Skin epidermis (tissue), 12 donors: ENCODE data around the gene PDK1.
"Not testable (repeated sequence)": the region's sequence is repeated elsewhere in the genome, so short reads cannot be mapped to it uniquely, and the experiment has no call there.

Experiments
- H3K27ac ChIP-seq, 21 experiments: fragments of 200-600 bp; sonication (generic) in 11 of 21; one replicate each; pipeline ENCODE4 v1.5.0; 2020; ENCODE audit warnings: mild to moderate bottlenecking in 3 of 21, inconsistent platforms in 2 of 21, moderate library complexity in 2 of 21
- H3K4me3 ChIP-seq, 7 experiments: fragments of 200-600 bp; sonication (generic) in 2 of 7; one replicate each; pipeline ENCODE4 v1.5.0; 2020; ENCODE audit warnings: inconsistent platforms in 2 of 7, mild to moderate bottlenecking in 2 of 7, moderate library complexity in 1 of 7

Gene PDK1

DNA sequence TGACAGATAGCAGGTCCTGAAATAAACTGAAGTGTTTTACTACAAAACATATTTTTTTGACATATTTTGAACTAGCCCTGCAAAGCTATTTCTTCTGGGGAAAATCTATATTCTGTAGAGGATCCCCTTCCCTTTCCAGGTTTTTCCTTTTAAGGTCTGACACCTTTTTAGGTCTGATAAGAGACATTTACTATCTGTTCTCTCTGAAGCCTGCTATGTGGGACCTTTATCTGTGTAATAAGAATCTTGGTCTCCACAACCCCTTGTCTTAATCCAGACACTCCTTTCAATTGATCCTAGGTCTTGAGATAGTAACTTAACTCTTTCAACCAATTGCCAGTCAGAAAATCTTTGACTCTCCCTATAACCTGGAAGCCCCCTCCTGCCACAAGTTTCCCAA lies 5.5 kb upstream of the PDK1 start:
- H3K27ac ChIP-seq = no peak overlapping the region
- H3K4me3 ChIP-seq = no peak overlapping the region

GRCh38 chr2:172551271-172551670 lies 4.6 kb upstream of the PDK1 start:
- H3K27ac ChIP-seq = no peak overlapping the region
- H3K4me3 ChIP-seq = no peak overlapping the region

GRCh38 chr2:172552547-172553291 lies 3.2 kb upstream of the PDK1 start:
- Histone ChIP-seq H3K27ac (peak overlapping the region in 1 of 21 experiments; percentile 9), H3K4me3 (no peak overlapping the region)

DNA sequence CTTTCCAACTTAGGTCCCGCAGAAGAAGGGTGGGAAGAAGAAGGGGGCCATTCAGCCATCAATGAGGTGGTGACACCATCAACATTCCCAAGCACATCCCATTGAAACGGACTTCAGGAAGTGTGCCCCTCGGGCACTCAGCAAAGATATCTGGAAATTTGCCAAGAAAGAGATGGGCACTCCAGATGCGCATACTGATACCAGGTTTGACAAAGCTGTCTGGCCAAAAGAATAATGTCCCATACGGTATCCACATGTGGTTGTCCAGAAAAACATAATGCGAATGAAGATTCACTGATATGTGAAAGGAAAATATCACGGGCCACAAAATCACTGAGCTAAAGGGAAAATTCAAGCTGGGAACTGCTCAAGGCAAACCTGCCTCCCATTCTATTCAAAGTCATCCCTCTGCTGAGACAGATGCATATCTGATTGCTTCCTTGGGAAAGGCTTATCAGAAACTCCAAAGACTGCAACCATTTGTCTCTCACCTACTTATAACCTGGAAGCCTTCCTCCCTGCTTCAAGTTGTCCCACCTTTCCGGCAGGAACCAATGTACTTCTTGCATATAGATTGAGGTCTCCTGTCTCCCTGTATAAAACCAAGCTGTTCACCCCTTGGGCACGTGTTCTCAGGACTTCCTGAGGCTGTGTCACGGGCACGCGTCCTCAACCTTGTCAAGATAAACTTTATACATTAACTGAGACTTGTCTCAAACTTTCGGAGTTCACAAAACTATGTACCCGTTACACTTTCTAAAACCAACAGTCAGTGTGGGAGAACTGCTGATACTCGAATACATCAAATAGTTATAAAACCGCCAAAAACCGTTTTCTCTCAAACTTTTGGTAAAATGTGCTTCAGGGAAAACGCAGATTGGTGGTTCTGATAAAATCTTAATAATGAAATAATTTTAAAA lies 1.3 kb upstream of the PDK1 start:
- Histone ChIP-seq H3K4me3 (peak overlapping the region; percentile 58 to 96 (median 94)), H3K27ac (peak overlapping the region in 13 of 21 experiments; percentile 76 to 98 (median 93))

- peak overlapping the region; percentile 58 to 96 (median 94) for H3K4me3 ChIP-seq
- peak overlapping the region in 20 of 21 experiments; percentile 70 to 98 (median 93) for H3K27ac ChIP-seq
Measured at GRCh38 chr2:172555272-172555521, 693 bp upstream of the PDK1 start.

DNA sequence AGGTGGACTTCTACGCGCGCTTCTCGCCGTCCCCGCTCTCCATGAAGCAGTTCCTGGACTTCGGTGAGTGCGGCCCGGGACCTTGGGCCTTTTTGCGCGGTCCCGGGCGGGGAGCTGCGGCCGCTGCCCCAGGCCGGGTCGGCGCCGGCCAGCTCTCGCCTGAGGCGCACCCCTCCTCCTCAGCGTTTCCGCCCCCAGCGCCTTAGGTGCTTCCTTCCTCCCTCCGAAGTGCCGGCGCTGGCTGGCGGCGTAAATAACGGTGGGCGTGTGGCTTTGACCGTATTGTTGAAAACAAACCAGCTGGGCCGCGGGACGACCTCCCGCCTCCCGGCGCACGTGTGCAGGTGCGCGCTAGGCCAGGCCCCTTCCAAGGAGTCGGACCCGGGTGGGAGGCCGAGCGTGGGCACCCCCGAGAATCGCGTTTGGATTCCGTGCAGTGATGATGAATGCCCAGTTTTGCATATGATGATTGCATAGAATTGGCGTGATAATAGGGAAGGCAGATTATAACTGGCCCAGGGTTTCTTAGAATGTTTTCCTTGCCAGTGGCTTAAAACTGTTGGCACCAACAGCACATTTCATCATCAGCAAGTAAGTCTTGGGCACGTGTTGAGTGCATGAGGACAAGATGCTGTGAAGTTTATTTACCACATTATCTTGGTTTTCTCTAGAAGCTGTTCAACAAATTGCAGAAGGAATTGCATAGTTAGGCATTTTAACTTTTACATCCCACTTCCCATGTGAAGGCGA lies 569 bp downstream of the PDK1 start:
- H3K27ac ChIP-seq = peak overlapping the region; percentile 85 to 98 (median 93)
- H3K4me3 ChIP-seq = peak overlapping the region; percentile 58 to 96 (median 94)

- no peak overlapping the region for H3K27ac ChIP-seq
- H3K4me3 ChIP-seq = peak overlapping the region in 2 of 7 experiments; percentile 11 to 91
Measured at GRCh38 chr2:172558372-172558771, 2.5 kb downstream of the PDK1 start.

DNA sequence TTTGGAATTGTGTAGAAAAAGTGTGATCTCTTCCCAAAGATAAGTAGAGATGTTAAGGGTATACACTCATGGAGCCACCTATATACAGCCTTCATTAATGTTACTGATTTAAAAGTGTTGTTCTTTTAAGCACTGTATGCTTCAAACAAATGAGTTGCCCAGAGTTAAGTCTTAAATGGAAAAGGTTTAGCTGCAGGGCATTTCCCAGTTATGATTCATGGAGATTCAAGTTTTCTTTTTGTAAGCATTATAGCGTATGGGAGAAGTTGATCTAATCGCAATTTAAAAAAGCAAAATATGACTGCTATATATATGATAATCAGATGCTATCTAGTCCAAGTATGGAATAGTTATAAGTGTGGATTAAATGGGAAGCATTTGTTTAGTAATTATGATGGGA lies 4.8 kb downstream of the PDK1 start:
- Histone ChIP-seq H3K4me3 (no peak overlapping the region), H3K27ac (no peak overlapping the region)

DNA sequence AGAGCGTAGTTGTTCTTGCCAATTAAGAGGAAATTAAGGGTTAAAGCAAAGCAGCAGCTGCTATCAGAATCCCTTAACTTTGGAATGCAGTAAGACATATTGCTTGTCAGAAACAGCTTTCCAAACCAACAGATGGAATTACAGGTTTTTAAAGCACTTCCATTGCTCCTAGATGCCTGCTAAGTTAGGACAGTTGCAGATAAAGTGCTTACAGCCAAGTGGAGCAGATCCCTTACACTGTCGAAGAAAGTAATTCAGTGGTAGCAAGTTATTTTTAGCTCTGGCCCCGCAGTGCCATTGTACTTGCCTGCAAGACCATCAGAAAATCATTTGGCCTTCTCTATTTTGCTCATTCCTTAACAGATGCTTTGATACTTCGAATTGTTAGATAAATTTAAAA lies 5.4 kb downstream of the PDK1 start:
- H3K4me3 ChIP-seq = no peak overlapping the region
- H3K27ac ChIP-seq = no peak overlapping the region

DNA sequence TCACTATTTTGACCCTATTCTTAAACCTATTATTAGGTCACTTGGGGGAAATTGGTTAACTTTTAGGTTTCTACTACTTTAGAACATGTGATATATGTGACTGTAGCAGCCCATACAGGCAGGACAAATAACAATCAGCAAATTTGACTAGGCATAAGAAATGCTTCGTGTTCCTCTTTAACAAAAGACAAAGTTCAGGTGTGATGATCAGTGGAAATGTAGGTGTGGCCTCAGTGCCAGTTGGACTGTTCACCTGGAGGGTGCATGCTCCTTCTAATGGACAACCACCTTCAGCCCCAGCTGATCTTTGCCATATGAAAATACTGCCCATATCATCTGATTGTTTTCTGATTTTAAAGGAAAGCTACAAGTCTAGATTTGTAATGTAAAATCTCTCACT lies 6.4 kb downstream of the PDK1 start:
- H3K27ac ChIP-seq = no peak overlapping the region
- no peak overlapping the region for H3K4me3 ChIP-seq

- Histone ChIP-seq H3K4me3 (no peak overlapping the region), H3K27ac (no peak overlapping the region)
Measured at GRCh38 chr2:172564376-172564775, 8.5 kb downstream of the PDK1 start.

- Histone ChIP-seq H3K27ac (no peak overlapping the region), H3K4me3 (no peak overlapping the region)
Measured at GRCh38 chr2:172571245-172571644, 15.4 kb downstream of the PDK1 start.

GRCh38 chr2:172572981-172573380 lies 17.1 kb downstream of the PDK1 start:
- Histone ChIP-seq H3K4me3 (no peak overlapping the region), H3K27ac (no peak overlapping the region)

GRCh38 chr2:172574965-172575364 lies 19.1 kb downstream of the PDK1 start:
- H3K27ac ChIP-seq = no peak overlapping the region
- H3K4me3 ChIP-seq = no peak overlapping the region

DNA sequence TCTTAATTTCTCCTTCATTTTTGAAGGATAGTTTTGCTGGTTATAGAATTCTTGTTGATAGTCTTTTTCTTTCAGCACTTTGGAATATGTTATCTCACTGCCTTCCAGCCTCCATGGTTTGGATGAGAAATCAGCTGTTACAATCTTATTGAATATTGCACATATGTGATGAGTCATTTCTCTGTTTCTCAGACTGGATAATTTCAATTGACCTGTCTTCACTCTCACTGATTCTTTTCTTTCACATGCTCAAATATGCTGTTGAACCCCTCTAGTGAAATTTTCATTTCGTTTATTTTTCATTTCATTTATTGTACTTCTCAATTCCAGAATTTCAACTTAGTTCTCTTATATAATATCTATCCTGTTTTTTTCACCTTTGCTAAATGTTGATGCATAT lies 22.2 kb downstream of the PDK1 start:
- Histone ChIP-seq H3K27ac (no peak overlapping the region), H3K4me3 (no peak overlapping the region)

DNA sequence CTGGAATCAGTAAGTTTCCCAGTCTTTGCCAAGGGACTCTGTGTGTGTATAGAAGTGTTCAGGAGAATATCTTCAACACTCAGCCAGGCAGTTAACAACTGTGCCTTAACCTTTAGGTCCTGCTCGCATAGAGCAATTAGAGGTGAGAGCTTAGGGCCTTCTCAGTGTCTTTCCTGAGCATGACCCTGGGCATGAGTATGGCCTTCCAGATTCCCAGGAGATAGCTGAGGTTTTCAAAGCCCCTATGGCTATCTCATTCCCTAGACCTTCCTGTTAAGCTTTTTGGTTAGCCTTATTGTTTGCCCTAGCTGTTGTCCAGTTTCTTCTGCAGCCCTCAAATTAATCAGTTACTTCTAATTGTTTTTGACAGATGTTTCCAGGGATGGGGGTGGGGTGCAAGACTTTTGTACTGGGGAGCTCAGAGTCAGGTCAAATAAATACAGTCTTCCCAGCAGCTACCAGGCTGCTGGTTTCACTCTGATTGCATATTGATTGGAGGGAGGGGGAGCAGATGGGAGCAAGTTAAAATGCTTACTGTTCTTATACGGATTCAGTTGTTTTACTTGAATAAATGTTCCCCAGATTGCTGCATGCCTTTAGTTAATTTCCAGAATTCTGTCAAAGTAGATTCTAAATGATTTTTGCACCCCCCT lies 23.1 kb downstream of the PDK1 start:
- Histone ChIP-seq H3K4me3 (no peak overlapping the region), H3K27ac (no peak overlapping the region)

DNA sequence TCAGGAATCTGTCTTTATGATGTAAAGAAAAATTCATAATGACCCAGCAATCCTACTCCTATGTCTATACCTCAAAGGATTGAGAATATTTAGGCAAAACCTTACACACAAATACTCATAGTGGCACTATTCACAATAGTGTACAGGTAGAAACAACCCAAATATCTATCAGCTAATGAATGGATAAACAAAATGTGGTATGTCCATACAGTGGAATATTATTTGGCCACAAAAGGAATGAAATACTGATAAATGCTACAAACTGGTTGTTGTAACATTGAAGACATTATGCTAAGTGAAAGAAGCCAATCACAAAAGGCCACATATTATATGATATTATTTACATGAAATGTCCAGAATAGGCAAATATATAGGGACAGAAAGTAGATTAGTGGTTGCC lies 24.7 kb downstream of the PDK1 start:
- Histone ChIP-seq H3K4me3 (no peak overlapping the region), H3K27ac (no peak overlapping the region)

DNA sequence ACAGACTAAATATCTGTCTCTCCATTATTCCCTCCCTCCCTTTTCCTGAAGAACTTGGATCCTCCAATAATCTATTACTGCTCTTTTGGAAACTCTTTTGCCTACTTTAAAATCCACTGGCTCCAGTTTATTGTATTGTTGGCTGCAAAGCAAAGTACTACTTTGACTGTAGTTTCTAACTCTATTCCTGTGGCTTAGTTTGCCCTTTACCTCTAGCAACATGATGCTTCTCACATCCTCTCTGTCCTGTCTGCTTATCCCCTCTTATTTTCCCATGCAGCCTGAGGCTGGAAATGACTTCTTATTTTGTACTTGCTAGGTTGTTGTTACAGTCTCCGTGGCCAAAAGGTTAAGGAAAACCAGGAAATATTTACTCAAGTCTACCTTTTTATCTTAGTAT lies 26.8 kb downstream of the PDK1 start:
- Histone ChIP-seq H3K27ac (no peak overlapping the region), H3K4me3 (no peak overlapping the region)

GRCh38 chr2:172586245-172586891 lies 30.5 kb downstream of the PDK1 start:
- H3K4me3 ChIP-seq = no peak overlapping the region
- H3K27ac ChIP-seq = no peak overlapping the region

DNA sequence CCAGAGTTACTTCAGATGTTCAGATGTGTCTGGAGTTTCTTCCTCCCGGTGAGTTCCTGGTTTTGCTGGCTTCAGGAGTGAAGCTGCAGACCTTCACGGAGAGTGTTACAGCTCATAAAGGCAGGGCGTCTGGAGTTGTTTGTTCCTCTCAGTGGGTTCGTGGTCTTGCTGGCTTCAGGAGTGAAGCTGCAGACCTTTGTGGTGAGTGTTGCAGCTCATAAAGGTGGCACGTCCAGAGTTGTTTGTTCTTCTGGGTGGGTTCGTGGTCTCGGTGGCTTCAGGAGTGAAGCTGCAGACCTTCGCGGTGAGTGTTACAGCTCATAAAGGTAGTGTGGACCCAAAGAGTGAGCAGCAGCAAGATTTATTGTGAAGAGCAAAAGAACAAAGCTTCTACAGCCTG lies 31.3 kb downstream of the PDK1 start:
- H3K4me3 ChIP-seq, H3K27ac ChIP-seq: not testable (repeated sequence)
